Parathyroid adenoma (tissue), 2 donors: ENCODE measurements around the gene CLASP2.
"Not testable (repeated sequence)": the region's sequence is repeated elsewhere in the genome, so short reads cannot be mapped to it uniquely, and the experiment has no call there.

Experiments
- H2AFZ ChIP-seq: fragments of 300-600 bp; sonication (generic); one replicate; pipeline ENCODE4 v1.7.0; 2017; ENCODE audit warnings: antibody characterized with exemption, mild to moderate bottlenecking
- H3K27ac ChIP-seq: fragments of 300-600 bp; sonication (generic); one replicate; pipeline ENCODE4 v1.7.0; 2017
- H3K27me3 ChIP-seq: fragments of 300-600 bp; sonication (generic); one replicate; pipeline ENCODE4 v1.7.0; 2017; ENCODE audit warnings: low read length; ENCODE audit not compliant: control insufficient read depth, insufficient read depth
- H3K36me3 ChIP-seq: fragments of 300-600 bp; sonication (generic); one replicate; pipeline ENCODE4 v1.7.0; 2017; ENCODE audit warnings: low read length; ENCODE audit not compliant: control insufficient read depth, insufficient read depth
- H3K4me1 ChIP-seq: fragments of 300-600 bp; sonication (generic); one replicate; pipeline ENCODE4 v1.7.0; 2017; ENCODE audit warnings: control low read depth
- H3K4me2 ChIP-seq: fragments of 300-600 bp; sonication (generic); one replicate; pipeline ENCODE4 v1.7.0; 2017; ENCODE audit warnings: low read length
- H3K4me3 ChIP-seq: fragments of 300-600 bp; sonication (generic); one replicate; pipeline ENCODE4 v1.7.0; 2017; ENCODE audit warnings: low read depth, low read length
- H3K79me2 ChIP-seq: fragments of 300-600 bp; sonication (generic); one replicate; pipeline ENCODE4 v1.7.0; 2017; ENCODE audit warnings: control low read depth
- H3K9ac ChIP-seq: fragments of 300-600 bp; sonication (generic); one replicate; pipeline ENCODE4 v1.7.0; 2017; ENCODE audit warnings: mild to moderate bottlenecking
- H3K9me3 ChIP-seq: fragments of 300-600 bp; sonication (generic); one replicate; pipeline ENCODE4 v1.7.0; 2017; ENCODE audit warnings: low read length; ENCODE audit not compliant: control insufficient read depth
- CTCF ChIP-seq: fragments of 300-600 bp; sonication (generic); IDR thresholded peaks from one replicate; pipeline ENCODE4 v1.7.0; 2017; ENCODE audit warnings: antibody characterized with exemption, mild to moderate bottlenecking
- donor health status: primary hyperparathyroidism.

CLASP2 gene

GRCh38 chr3:33453331-33453761 is 264.7 kb downstream of the CLASP2 start:
- Histone ChIP-seq H3K9ac (no peak overlapping the region), H3K27ac (no peak overlapping the region), H2AFZ (no peak overlapping the region), H3K4me1 (no peaks in the 10 kb centered on the region), H3K27me3 (no peaks in the 10 kb centered on the region), H3K36me3 (no peaks in the 10 kb centered on the region), H3K4me2 (no peak overlapping the region), H3K79me2 (no peaks in the 10 kb centered on the region), H3K4me3 (no peak overlapping the region), H3K9me3 (no peaks in the 10 kb centered on the region)
- no peak for TF ChIP-seq CTCF

GRCh38 chr3:33451994-33452393 is 266.1 kb downstream of the CLASP2 start:
- H2AFZ ChIP-seq, H3K79me2 ChIP-seq, H3K27me3 ChIP-seq, H3K36me3 ChIP-seq, H3K9me3 ChIP-seq, H3K9ac ChIP-seq, H3K4me2 ChIP-seq, H3K4me3 ChIP-seq, H3K4me1 ChIP-seq, H3K27ac ChIP-seq: not testable (repeated sequence)

GRCh38 chr3:33447958-33448357 is 270.1 kb downstream of the CLASP2 start:
- Histone ChIP-seq H3K9me3 (no peaks in the 10 kb centered on the region), H3K4me3 (no peak overlapping the region), H3K9ac (no peak overlapping the region), H3K4me1 (no peaks in the 10 kb centered on the region), H3K27me3 (no peaks in the 10 kb centered on the region), H3K36me3 (no peaks in the 10 kb centered on the region), H3K27ac (no peak overlapping the region), H3K4me2 (no peak overlapping the region), H2AFZ (no peak overlapping the region), H3K79me2 (no peaks in the 10 kb centered on the region)
- TF ChIP-seq CTCF = no peak

- H3K4me2 ChIP-seq, H2AFZ ChIP-seq, H3K27me3 ChIP-seq, H3K9me3 ChIP-seq, H3K36me3 ChIP-seq, H3K79me2 ChIP-seq, H3K27ac ChIP-seq, H3K4me3 ChIP-seq, H3K9ac ChIP-seq, H3K4me1 ChIP-seq: not testable (repeated sequence)
Observed at GRCh38 chr3:33447256-33447625, 270.8 kb downstream of the CLASP2 start.
